Stimulated activated CD8-positive, alpha-beta memory T cell treated with anti-CD3 and anti-CD28 coated beads, Interleukin-12 subunit alpha, Interleukin-12 subunit beta, amount 100 ng/mL, for 1 hour (primary cell): ENCODE data around the gene TENM3.

Experiments used
- DNase-seq: peaks from one replicate; pipeline ENCODE4 v3.0.0-alpha.2; 2020; ENCODE audit warnings: low read depth

The TENM3 gene

GRCh38 chr4:182695009-182695408 is 451.8 kb downstream of the TENM3 start:
- DNase-seq = no peak

DNA sequence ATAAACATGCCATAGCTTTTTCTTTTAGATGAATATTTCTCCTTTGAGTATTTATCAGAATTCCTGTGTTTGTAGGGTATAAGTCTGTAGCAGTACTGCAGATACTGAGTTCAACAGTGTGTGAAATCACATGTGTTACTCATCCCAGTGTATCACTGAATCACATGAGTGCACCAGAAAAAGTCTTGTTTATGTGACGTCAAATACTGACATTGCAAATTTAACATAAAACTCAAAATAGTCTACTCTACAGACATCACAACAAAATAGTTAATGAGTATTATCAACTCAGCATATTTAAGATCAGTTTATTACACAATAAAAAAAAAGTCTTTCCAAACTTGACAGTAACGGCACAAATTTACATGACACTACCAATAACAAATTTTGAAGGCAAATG is 452.6 kb downstream of the TENM3 start:
- DNase-seq = no peak

GRCh38 chr4:182697094-182697493 is 453.9 kb downstream of the TENM3 start:
- no peak for DNase-seq

- DNase-seq = no peak
These were observed 455.0 kb downstream of the TENM3 start for GRCh38 chr4:182698212-182698611.

GRCh38 chr4:182699201-182699600 is 456.0 kb downstream of the TENM3 start:
- DNase-seq = no peak

DNA sequence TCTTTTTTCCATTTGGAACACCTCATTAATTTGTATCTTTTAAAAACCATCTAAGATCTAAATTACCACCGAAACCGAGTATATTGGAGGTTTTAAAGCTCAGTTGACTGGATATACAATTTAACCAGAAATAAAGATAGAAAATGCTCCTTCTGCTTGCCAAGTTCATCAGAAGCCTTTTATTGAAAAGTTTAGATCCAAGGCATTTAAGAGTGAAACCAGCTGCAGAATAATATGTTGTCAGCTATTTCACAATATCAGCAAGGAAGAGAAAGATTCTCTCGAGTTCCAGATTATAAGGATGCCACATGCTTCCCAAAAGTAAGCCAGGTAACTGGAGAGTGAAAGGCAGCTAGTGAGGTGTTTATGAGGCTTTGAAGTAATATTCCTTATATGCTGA is 456.6 kb downstream of the TENM3 start:
- no peak for DNase-seq

GRCh38 chr4:182700362-182701160 is 457.4 kb downstream of the TENM3 start:
- no peak for DNase-seq

GRCh38 chr4:182704077-182704476 is 460.9 kb downstream of the TENM3 start:
- no peak for DNase-seq

GRCh38 chr4:182704948-182705347 is 461.7 kb downstream of the TENM3 start:
- no peak for DNase-seq

DNA sequence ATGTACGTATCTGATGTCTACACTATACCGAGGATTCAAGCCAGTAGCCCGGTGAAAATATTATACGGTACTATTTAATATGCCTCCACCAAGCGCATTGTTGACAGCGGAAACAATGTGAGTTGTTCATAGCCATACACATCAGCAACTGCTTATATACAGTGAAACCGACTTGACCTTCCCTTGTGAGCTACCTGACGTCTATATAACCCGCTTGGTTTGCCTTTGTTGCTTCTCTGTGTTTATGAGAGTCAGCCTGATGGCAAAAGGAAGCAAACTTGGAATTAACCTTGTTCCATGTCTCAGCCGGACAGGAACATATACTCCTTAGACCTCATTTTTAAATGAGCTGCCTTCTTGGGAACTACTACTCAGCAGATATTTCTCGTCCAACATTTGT is 462.2 kb downstream of the TENM3 start:
- no peak for DNase-seq

GRCh38 chr4:182711211-182711610 is 468.0 kb downstream of the TENM3 start:
- no peak for DNase-seq

DNA sequence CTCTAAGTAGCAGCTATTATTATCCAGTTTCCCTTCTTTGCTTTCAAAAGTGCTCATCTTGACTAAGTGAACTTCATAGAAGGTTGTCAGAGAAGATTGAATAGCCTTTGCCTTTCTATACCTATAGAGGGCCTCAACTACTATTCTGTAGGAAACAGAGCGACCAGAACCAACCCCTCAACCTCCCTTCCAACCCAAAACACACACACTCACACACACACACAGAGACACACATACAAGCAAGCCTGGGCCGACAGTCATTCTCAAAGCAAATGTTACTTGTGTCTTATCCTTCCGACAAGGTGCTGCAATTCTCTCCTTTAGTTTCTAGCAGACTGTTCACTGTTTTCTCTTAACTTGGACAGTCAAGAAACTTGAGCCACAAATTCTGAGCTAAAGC is 472.3 kb downstream of the TENM3 start:
- DNase-seq = no peak

- no peak for DNase-seq
These were observed 473.0 kb downstream of the TENM3 start for GRCh38 chr4:182716192-182716591.

GRCh38 chr4:182717788-182718583 is 474.8 kb downstream of the TENM3 start:
- no peak for DNase-seq

- no peak for DNase-seq
These were observed 481.2 kb downstream of the TENM3 start for GRCh38 chr4:182724414-182724813.

DNA sequence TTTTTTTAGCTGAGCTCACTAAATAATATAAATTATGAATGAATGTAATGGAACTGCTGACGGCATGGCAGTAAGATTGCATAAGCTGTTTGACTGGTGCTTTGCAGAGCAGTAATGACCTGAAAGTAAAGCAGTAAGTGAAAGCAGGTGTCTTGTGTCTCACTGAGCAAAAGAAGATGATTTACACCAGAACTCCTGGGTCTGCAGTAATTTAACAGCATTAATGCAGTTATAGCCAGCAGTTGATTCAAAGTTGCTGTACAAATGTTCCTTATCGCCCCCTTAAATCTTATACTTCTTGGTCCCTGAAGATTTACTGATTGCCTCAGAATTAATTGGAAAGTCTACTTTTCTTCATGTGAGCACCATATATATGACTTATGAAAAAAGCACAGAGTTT is 486.3 kb downstream of the TENM3 start:
- no peak for DNase-seq

DNA sequence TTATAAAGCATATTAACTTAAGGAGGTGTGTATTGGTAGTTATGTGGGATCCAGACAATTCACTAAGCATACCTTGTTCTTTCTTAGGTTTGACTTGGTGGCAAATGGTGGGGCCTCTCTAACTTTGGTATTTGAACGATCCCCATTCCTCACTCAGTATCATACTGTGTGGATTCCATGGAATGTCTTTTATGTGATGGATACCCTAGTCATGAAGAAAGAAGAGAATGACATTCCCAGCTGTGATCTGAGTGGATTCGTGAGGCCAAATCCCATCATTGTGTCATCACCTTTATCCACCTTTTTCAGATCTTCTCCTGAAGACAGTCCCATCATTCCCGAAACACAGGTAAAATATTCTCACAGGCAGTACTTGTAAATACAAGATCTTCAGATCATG is 487.6 kb downstream of the TENM3 start:
- no peak for DNase-seq

DNA sequence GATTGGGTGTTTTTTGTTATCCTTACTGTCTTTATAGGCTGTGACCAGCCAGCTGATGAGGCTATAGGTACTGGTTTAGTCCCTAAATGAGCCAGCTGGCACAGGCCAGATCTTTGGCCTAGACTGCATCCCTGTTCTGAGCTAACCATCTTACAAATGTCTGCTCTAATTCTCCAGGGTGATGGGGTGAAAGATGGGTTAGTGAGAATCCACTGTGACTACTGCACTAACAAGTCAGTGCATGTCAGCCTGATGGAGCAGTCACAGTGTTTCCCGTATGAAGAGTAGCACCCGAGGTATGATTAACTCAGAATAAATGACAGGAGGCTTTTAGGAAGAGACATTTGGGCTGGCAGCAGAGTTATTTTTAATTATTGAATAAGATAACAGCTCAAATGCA is 493.0 kb downstream of the TENM3 start:
- no peak for DNase-seq

DNA sequence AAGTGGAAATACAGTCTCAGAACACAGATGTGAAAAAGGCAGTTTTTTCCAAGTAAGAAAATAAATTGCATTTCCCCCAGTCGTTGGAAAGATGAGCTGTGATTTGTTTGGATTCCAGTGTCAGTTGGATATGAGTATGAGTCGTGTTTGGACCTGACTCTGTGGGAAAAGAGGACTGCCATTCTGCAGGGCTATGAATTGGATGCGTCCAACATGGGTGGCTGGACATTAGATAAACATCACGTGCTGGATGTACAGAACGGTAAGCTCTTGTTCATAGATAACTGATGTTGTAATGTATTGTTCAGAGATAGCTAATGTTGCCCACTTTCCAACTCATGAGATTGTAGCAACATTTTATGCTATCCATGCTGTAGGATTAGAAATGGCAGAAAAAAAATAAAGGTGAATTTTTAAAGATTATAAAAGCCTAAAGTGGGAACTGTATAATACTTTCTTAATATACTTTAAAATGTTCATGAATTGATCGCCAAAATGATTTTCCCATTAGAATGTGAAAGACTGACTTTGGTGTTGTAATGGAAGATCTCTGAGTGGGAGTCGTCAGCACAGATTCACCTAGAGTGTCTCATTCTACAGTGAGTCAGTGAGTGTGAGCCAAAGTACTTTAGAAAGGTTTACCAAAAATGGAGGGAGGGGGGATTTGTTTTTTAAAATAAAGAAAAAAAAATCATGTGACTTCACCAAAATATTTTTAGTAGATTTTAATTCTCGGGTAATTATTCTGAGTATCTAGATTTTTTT is 495.3 kb downstream of the TENM3 start:
- no peak for DNase-seq

DNA sequence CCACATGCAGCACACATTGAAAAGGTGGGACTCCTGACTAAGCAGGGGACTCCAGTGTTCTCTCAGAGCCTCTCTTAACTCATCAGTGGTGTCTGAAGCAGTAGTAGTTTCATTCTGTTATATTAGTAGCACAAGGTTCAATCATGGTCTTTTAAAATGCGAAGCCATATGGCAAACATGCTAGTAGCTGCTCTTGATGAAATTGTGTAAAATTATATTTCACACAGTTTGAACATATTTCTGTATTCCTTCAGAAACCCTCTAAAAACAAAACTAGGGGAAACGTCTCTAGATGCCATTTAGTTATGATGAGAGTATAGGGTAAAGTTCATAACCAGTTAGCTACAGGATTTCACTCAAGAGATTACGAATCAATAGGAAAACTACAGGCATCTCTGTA is 497.1 kb downstream of the TENM3 start:
- no peak for DNase-seq

DNA sequence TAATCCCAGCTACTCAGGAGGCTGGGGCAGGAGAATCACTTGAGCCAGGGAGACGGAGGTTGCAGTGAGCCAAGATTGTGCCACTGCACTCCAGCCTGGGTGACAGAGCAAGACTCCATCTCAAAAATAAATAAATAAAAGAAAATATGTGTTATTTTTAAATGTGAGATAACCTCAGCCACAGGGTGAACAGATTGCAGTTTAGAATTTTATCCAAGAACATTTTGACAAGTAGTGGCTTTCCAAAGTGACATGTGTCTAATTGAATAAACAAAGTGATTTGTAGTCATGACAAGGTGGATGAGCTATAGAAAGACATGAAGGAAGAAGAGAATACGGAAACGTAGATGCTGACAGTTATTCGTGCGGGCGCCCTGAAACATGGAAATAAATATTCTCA is 497.9 kb downstream of the TENM3 start:
- DNase-seq = no peak

DNA sequence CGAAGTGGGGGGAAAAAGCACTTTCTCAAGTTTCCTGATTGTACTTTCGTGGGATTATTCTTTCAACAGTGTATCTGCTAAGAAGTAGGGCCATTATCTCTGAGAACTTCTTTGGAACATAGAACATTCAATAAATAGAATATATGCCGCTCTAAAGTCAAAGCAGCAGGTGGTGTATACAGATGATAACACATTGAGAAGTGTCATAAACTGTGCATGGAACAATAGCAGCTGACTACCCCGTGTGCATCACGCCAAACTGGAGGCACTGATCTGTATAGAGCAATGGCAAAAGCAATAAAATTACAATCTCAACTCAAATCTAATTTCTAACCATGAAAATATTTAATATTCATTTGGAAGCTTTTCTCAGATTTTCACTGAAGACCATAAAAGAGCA is 498.7 kb downstream of the TENM3 start:
- no peak for DNase-seq

DNA sequence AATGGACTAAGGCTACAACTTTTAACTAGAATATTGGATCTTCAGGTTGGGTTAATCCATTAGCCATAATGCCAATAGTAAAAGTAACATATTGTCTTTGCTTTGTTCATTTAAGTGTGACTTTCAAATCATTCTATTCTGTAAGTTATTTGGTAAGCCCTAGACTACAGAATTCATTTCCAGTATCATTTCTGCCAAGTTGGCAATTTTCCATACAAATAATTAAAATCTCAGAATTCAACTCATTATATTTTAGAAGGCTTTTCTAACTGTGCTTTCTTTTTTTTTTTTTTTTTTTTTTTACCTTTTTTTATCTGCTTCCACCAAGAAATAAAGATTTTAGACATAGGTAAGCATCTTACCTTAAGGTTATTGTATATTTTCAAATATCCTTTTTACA is 500.6 kb downstream of the TENM3 start:
- DNase-seq = no peak
